Measurements from ENCODE around the gene THAP4.

The THAP4 gene

DNA sequence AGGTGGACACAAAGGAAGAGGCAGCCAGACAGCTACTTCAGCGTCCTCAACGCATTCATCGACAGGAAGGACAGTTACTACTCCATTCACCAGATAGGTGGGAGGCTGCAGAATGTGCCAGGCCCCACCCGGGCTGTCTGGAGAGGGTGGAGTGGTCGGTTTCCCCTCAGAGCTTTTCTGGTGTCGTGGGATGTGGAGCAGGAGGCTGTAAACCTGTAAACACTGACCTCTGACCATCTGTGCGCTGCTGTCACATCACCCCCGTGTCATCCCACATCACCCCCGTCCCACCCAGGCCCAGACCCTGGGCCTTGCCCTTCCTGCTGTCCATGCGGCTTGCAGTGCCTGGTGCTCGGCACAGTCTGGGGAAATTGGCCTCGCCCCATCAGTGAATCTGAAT is 17.6 kb upstream of the THAP4 start:
- Histone ChIP-seq H2BK120ac (ENCODE audit: low read depth, low read length) (no peak overlapping the region), H2BK15ac (replicated peaks; ENCODE audit: low read depth) (no peak overlapping the region), H3K79me2 (ENCODE audit: control insufficient read depth, insufficient read depth, low read length) (peaks cover 17% of the 10 kb centered on the region), H3K36me3 (ENCODE audit: control insufficient read depth, insufficient read depth, low read length) (peaks cover 14% of the 10 kb centered on the region), H3K23ac (ENCODE audit: low read length) (no peak overlapping the region), H2BK5ac (ENCODE audit: low read length) (no peak overlapping the region), H3K4ac (ENCODE audit: low read depth, low read length) (no peak overlapping the region), H3K4me1 (ENCODE audit: control insufficient read depth, low read depth, low read length) (no peaks in the 10 kb centered on the region), H3K18ac (ENCODE audit: low read length) (no peak overlapping the region), H3K27me3 (ENCODE audit: insufficient read depth, low read length, poor library complexity) (no peaks in the 10 kb centered on the region), H3K27ac (ENCODE audit: low read depth, low read length) (no peak overlapping the region), H4K5ac (ENCODE audit: low read length) (no peak overlapping the region), H3K56ac (ENCODE audit: low read length) (no peak overlapping the region), H3K4me3 (ENCODE audit: low read length) (no peak overlapping the region), H3K9ac (ENCODE audit: low read length) (no peak overlapping the region), H3K4me2 (ENCODE audit: low read length) (no peak overlapping the region), H4K8ac (ENCODE audit: low read depth, low read length) (no peak overlapping the region), H3K79me1 (ENCODE audit: low read length) (peaks cover 23% of the 10 kb centered on the region), H2AK5ac (ENCODE audit: low read length) (no peak overlapping the region)
- WGBS (ENCODE audit: extremely low coverage, insufficient coverage, low lambda C conversion rate): no CpG with 5 or more reads among the region's 12 CpGs
- no peak for DNase-seq

- no peak overlapping the region for H2BK15ac ChIP-seq (replicated peaks; ENCODE audit: low read depth)
- no peak overlapping the region for H4K5ac ChIP-seq (ENCODE audit: low read length)
- H2BK120ac ChIP-seq (ENCODE audit: low read depth, low read length): no peak overlapping the region
- WGBS (ENCODE audit: extremely low coverage, insufficient coverage, low lambda C conversion rate): no CpG with 5 or more reads among the region's 13 CpGs
- no peak overlapping the region for H3K4me3 ChIP-seq (ENCODE audit: low read length)
- H3K36me3 ChIP-seq (ENCODE audit: control insufficient read depth, insufficient read depth, low read length): peaks cover 14% of the 10 kb centered on the region
- no peak for DNase-seq
- no peaks in the 10 kb centered on the region for H3K27me3 ChIP-seq (ENCODE audit: insufficient read depth, low read length, poor library complexity)
- H3K27ac ChIP-seq (ENCODE audit: low read depth, low read length): no peak overlapping the region
- H3K79me1 ChIP-seq (ENCODE audit: low read length): peaks cover 28% of the 10 kb centered on the region
- no peak overlapping the region for H3K4me2 ChIP-seq (ENCODE audit: low read length)
- H2AK5ac ChIP-seq (ENCODE audit: low read length): no peak overlapping the region
- peaks cover 28% of the 10 kb centered on the region for H3K79me2 ChIP-seq (ENCODE audit: control insufficient read depth, insufficient read depth, low read length)
- no peaks in the 10 kb centered on the region for H3K4me1 ChIP-seq (ENCODE audit: control insufficient read depth, low read depth, low read length)
- H3K4ac ChIP-seq (ENCODE audit: low read depth, low read length): no peak overlapping the region
- no peak overlapping the region for H4K8ac ChIP-seq (ENCODE audit: low read depth, low read length)
- H2BK5ac ChIP-seq (ENCODE audit: low read length): no peak overlapping the region
- no peak overlapping the region for H3K18ac ChIP-seq (ENCODE audit: low read length)
- no peak overlapping the region for H3K56ac ChIP-seq (ENCODE audit: low read length)
- no peak overlapping the region for H3K9ac ChIP-seq (ENCODE audit: low read length)
- no peak overlapping the region for H3K23ac ChIP-seq (ENCODE audit: low read length)
These were observed 16.3 kb upstream of the THAP4 start for GRCh38 chr2:241653210-241653750.

DNA sequence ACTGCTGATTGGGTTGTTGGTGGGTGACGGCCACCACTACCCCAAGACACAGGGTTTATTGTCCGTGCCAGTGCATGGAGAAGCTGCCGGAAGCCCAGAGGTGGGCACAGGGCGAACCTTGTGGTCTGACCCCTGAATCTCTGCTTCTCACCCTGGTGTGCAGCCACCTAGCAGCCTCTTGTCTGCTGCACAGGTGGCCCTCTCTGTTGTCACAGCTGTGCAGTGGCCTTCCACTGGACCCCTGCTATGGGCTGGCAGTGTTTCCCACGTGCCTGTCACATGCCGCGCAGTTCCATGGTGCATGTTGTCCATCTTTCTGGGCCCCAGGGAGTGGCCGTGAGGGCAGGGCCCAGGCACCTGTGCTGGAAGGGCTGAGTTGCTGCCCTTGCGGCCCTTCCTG is 15.8 kb upstream of the THAP4 start:
- Histone ChIP-seq H3K23ac (ENCODE audit: low read length) (no peak overlapping the region), H2AK5ac (ENCODE audit: low read length) (no peak overlapping the region), H3K36me3 (ENCODE audit: control insufficient read depth, insufficient read depth, low read length) (peaks cover 14% of the 10 kb centered on the region), H3K9ac (ENCODE audit: low read length) (no peak overlapping the region), H3K79me1 (ENCODE audit: low read length) (peaks cover 28% of the 10 kb centered on the region), H3K18ac (ENCODE audit: low read length) (no peak overlapping the region), H2BK5ac (ENCODE audit: low read length) (no peak overlapping the region), H2BK15ac (replicated peaks; ENCODE audit: low read depth) (no peak overlapping the region), H3K4me1 (ENCODE audit: control insufficient read depth, low read depth, low read length) (no peaks in the 10 kb centered on the region), H3K4me3 (ENCODE audit: low read length) (no peak overlapping the region), H3K27ac (ENCODE audit: low read depth, low read length) (no peak overlapping the region), H3K27me3 (ENCODE audit: insufficient read depth, low read length, poor library complexity) (no peaks in the 10 kb centered on the region), H3K4ac (ENCODE audit: low read depth, low read length) (no peak overlapping the region), H3K56ac (ENCODE audit: low read length) (no peak overlapping the region), H4K8ac (ENCODE audit: low read depth, low read length) (no peak overlapping the region), H2BK120ac (ENCODE audit: low read depth, low read length) (no peak overlapping the region), H3K79me2 (ENCODE audit: control insufficient read depth, insufficient read depth, low read length) (peaks cover 30% of the 10 kb centered on the region), H3K4me2 (ENCODE audit: low read length) (no peak overlapping the region), H4K5ac (ENCODE audit: low read length) (no peak overlapping the region)
- no peak for DNase-seq
- WGBS (ENCODE audit: extremely low coverage, insufficient coverage, low lambda C conversion rate): no CpG with 5 or more reads among the region's 9 CpGs

- Histone ChIP-seq H3K56ac (ENCODE audit: low read length) (no peak overlapping the region), H3K9ac (ENCODE audit: low read length) (no peak overlapping the region), H4K5ac (ENCODE audit: low read length) (no peak overlapping the region), H3K4me1 (ENCODE audit: control insufficient read depth, low read depth, low read length) (no peaks in the 10 kb centered on the region), H3K27ac (ENCODE audit: low read depth, low read length) (no peak overlapping the region), H4K8ac (ENCODE audit: low read depth, low read length) (no peak overlapping the region), H2BK120ac (ENCODE audit: low read depth, low read length) (no peak overlapping the region), H3K18ac (ENCODE audit: low read length) (no peak overlapping the region), H3K79me1 (ENCODE audit: low read length) (peaks cover 28% of the 10 kb centered on the region), H3K4me3 (ENCODE audit: low read length) (no peak overlapping the region), H3K4me2 (ENCODE audit: low read length) (no peak overlapping the region), H2BK15ac (replicated peaks; ENCODE audit: low read depth) (no peak overlapping the region), H3K27me3 (ENCODE audit: insufficient read depth, low read length, poor library complexity) (no peaks in the 10 kb centered on the region), H2BK5ac (ENCODE audit: low read length) (no peak overlapping the region), H3K36me3 (ENCODE audit: control insufficient read depth, insufficient read depth, low read length) (peaks cover 14% of the 10 kb centered on the region), H3K79me2 (ENCODE audit: control insufficient read depth, insufficient read depth, low read length) (peaks cover 31% of the 10 kb centered on the region), H2AK5ac (ENCODE audit: low read length) (no peak overlapping the region), H3K4ac (ENCODE audit: low read depth, low read length) (no peak overlapping the region), H3K23ac (ENCODE audit: low read length) (no peak overlapping the region)
- no peak for DNase-seq
- no CpG with 5 or more reads among the region's 9 CpGs for WGBS (ENCODE audit: extremely low coverage, insufficient coverage, low lambda C conversion rate)
These were observed 15.2 kb upstream of the THAP4 start for GRCh38 chr2:241652142-241652541.

DNA sequence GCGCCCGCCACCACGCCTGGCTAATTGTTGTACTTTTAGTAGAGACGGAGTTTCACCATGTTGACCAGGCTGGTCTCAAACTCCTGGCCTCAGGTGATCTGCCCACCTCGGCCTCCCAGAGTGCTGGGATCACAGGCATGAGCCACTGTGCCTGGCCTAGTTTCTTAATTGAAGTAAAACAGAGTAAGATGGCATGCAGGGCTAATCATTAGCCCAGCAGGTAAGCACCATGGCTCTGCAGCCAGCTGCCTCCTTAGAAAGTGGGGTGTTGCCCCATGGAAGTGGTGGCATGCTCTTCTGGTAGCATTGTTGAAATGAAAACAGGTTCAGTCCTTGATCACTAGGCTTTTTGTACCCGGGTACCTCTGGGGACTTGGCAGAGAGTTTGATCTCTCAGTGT is 13.0 kb upstream of the THAP4 start:
- no peak overlapping the region for H2AK5ac ChIP-seq (ENCODE audit: low read length)
- no peak overlapping the region for H2BK15ac ChIP-seq (replicated peaks; ENCODE audit: low read depth)
- H3K23ac ChIP-seq (ENCODE audit: low read length): no peak overlapping the region
- H4K5ac ChIP-seq (ENCODE audit: low read length): no peak overlapping the region
- H3K56ac ChIP-seq (ENCODE audit: low read length): no peak overlapping the region
- H3K4me3 ChIP-seq (ENCODE audit: low read length): no peak overlapping the region
- no peak overlapping the region for H3K4ac ChIP-seq (ENCODE audit: low read depth, low read length)
- H2BK5ac ChIP-seq (ENCODE audit: low read length): no peak overlapping the region
- no peaks in the 10 kb centered on the region for H3K4me1 ChIP-seq (ENCODE audit: control insufficient read depth, low read depth, low read length)
- H3K4me2 ChIP-seq (ENCODE audit: low read length): no peak overlapping the region
- peaks cover 39% of the 10 kb centered on the region for H3K79me1 ChIP-seq (ENCODE audit: low read length)
- no peak overlapping the region for H3K27ac ChIP-seq (ENCODE audit: low read depth, low read length)
- peaks cover 14% of the 10 kb centered on the region for H3K36me3 ChIP-seq (ENCODE audit: control insufficient read depth, insufficient read depth, low read length)
- WGBS (ENCODE audit: extremely low coverage, insufficient coverage, low lambda C conversion rate): no CpG with 5 or more reads among the region's 6 CpGs
- H4K8ac ChIP-seq (ENCODE audit: low read depth, low read length): no peak overlapping the region
- peaks cover 50% of the 10 kb centered on the region for H3K79me2 ChIP-seq (ENCODE audit: control insufficient read depth, insufficient read depth, low read length)
- H3K27me3 ChIP-seq (ENCODE audit: insufficient read depth, low read length, poor library complexity): no peaks in the 10 kb centered on the region
- H3K9ac ChIP-seq (ENCODE audit: low read length): no peak overlapping the region
- no peak for DNase-seq
- H3K18ac ChIP-seq (ENCODE audit: low read length): no peak overlapping the region
- no peak overlapping the region for H2BK120ac ChIP-seq (ENCODE audit: low read depth, low read length)

- H3K79me2 ChIP-seq (ENCODE audit: control insufficient read depth, insufficient read depth, low read length): peaks cover 53% of the 10 kb centered on the region
- no peak overlapping the region for H2BK120ac ChIP-seq (ENCODE audit: low read depth, low read length)
- H2BK15ac ChIP-seq (replicated peaks; ENCODE audit: low read depth): no peak overlapping the region
- no peak overlapping the region for H3K4ac ChIP-seq (ENCODE audit: low read depth, low read length)
- no peak overlapping the region for H2BK5ac ChIP-seq (ENCODE audit: low read length)
- H4K5ac ChIP-seq (ENCODE audit: low read length): no peak overlapping the region
- no peak overlapping the region for H3K27ac ChIP-seq (ENCODE audit: low read depth, low read length)
- no peak overlapping the region for H3K4me2 ChIP-seq (ENCODE audit: low read length)
- no peaks in the 10 kb centered on the region for H3K4me1 ChIP-seq (ENCODE audit: control insufficient read depth, low read depth, low read length)
- H3K56ac ChIP-seq (ENCODE audit: low read length): no peak overlapping the region
- no peak for DNase-seq
- H3K9ac ChIP-seq (ENCODE audit: low read length): no peak overlapping the region
- H2AK5ac ChIP-seq (ENCODE audit: low read length): no peak overlapping the region
- no peaks in the 10 kb centered on the region for H3K27me3 ChIP-seq (ENCODE audit: insufficient read depth, low read length, poor library complexity)
- H4K8ac ChIP-seq (ENCODE audit: low read depth, low read length): no peak overlapping the region
- H3K23ac ChIP-seq (ENCODE audit: low read length): no peak overlapping the region
- H3K79me1 ChIP-seq (ENCODE audit: low read length): peaks cover 39% of the 10 kb centered on the region
- H3K18ac ChIP-seq (ENCODE audit: low read length): no peak overlapping the region
- WGBS (ENCODE audit: extremely low coverage, insufficient coverage, low lambda C conversion rate): no CpG with 5 or more reads among the region's 4 CpGs
- H3K4me3 ChIP-seq (ENCODE audit: low read length): no peak overlapping the region
- H3K36me3 ChIP-seq (ENCODE audit: control insufficient read depth, insufficient read depth, low read length): peaks cover 10% of the 10 kb centered on the region
These were observed 12.4 kb upstream of the THAP4 start for GRCh38 chr2:241649404-241649803.
